CD4-positive, CD25-positive, alpha-beta regulatory T cell (primary cell): ENCODE data around the gene ARHGAP12. TPM values are rescaled to one million over a fixed set of nuclear protein-coding genes. Genes with fewer than 3 reads are reported as not detected.
A peak's percentile ranks its signal among the peaks of the same experiment; 100 is the strongest.
"Not testable (repeated sequence)": the region's sequence is repeated elsewhere in the genome, so short reads cannot be mapped to it uniquely, and the experiment has no call there.

Source experiments
- ATAC-seq, 2 donors: fragments of 150-1000 bp; cut with Tn5 transposase; one replicate each; pipeline ENCODE4 v1.10.0; 2021; ENCODE audit warnings: low read depth in 2 of 2, moderate number of reproducible peaks in 2 of 2, moderate library complexity in 1 of 2
- DNase-seq, 3 donors: peaks; one replicate each; pipeline versions ENCODE4 v3.0.0 to v3.0.0-alpha.2; 2012 to 2022; ENCODE audit warnings: mixed read lengths in 1 of 3
- H3K27ac ChIP-seq: one replicate; pipeline ENCODE4 v1.7.0; 2013; ENCODE audit warnings: mild to moderate bottlenecking, low read length; ENCODE audit not compliant: insufficient read depth, poor library complexity, severe bottlenecking
- H3K27me3 ChIP-seq: one replicate; pipeline ENCODE4 v1.7.0; 2013; ENCODE audit warnings: low read length; ENCODE audit not compliant: control insufficient read depth, insufficient read depth
- H3K36me3 ChIP-seq: one replicate; pipeline ENCODE4 v1.7.0; 2013; ENCODE audit warnings: mild to moderate bottlenecking, low read length, moderate library complexity; ENCODE audit not compliant: control insufficient read depth, insufficient read depth
- H3K4me1 ChIP-seq: 2 replicates; pipeline ENCODE4 v1.7.0; 2013; ENCODE audit warnings: mild to moderate bottlenecking, low read length; ENCODE audit not compliant: insufficient read depth, control insufficient read depth, poor library complexity, severe bottlenecking
- H3K4me3 ChIP-seq: one replicate; pipeline ENCODE4 v1.7.0; 2013; ENCODE audit warnings: low read depth, mild to moderate bottlenecking, low read length, moderate library complexity
- H3K9me3 ChIP-seq, 2 experiments: 1 replicate in 1 of 2; 2 replicates in 1 of 2; pipeline ENCODE4 v1.7.0; 2013; ENCODE audit warnings: low read length in 2 of 2, mild to moderate bottlenecking in 1 of 2, moderate library complexity in 1 of 2; ENCODE audit not compliant: control insufficient read depth in 2 of 2
- H3K27ac Mint-ChIP-seq, 3 donors: one replicate each; pipeline ENCODE4 v1.8.0; 2020 to 2022; ENCODE audit warnings: mild to moderate bottlenecking in 3 of 3, mixed read lengths in 3 of 3, moderate library complexity in 2 of 3
- H3K27me3 Mint-ChIP-seq: one replicate; pipeline ENCODE4 v1.8.0; 2022; ENCODE audit warnings: mild to moderate bottlenecking, mixed read lengths
- H3K36me3 Mint-ChIP-seq: one replicate; pipeline ENCODE4 v1.8.0; 2020; ENCODE audit warnings: mixed read lengths
- H3K4me1 Mint-ChIP-seq, 4 donors: one replicate each; pipeline ENCODE4 v1.8.0; 2020 to 2022; ENCODE audit warnings: mixed read lengths in 4 of 4, mild to moderate bottlenecking in 1 of 4
- H3K4me3 Mint-ChIP-seq, 4 donors: one replicate each; pipeline ENCODE4 v1.8.0; 2020 to 2022; ENCODE audit warnings: mild to moderate bottlenecking in 4 of 4, mixed read lengths in 4 of 4, moderate library complexity in 3 of 4
- H3K9me3 Mint-ChIP-seq, 7 donors: one replicate each; pipeline ENCODE4 v1.8.0; 2020 to 2022; ENCODE audit warnings: mixed read lengths in 7 of 7, mild to moderate bottlenecking in 3 of 7, moderate library complexity in 2 of 7
- polyA plus RNA-seq, 4 donors: library from polyadenylated mRNA; unstranded; fragments of 300-500 nt; fragmentation: Illumina TruSeq; gene quantifications; one replicate each; pipeline ENCODE4 v1.2.3, GENCODE V29; 2021
- total RNA-seq: library from RNA; stranded (reverse); gene quantifications from one replicate; pipeline ENCODE4 v1.2.3, GENCODE V29; 2022

Gene ARHGAP12
- total and polyA plus RNA-seq, 5 donors from 2014 or later: 8.8 to 28.3 (median 11.8) TPM

DNA sequence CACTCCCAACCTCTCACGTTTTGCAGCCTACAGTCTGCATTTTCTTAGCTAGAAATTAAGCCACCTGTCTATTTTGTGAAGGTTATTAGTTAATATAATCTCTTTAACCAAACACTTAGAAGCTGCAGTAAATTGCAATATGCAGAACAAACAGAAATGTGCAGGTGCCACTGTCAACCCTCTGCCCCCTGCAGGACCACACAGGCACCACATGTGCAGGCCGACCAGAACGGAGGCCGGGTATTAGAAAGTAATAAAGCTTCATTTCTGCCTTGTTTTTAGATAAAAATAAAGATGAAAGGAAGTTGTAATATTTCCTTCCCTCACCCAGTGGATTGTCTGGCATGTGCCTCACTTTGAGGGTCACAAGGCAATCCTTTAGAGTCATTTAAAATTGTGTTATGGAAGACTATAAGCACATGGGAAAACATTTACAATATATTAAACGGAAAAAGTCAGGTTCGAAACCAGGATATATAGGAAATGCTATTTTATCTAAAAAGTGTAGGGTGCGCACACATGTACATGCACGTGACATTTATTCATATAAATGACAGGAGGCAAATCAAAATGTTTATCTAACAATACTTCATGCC lies 158.2 kb downstream of the ARHGAP12 start:
- Mint-ChIP-seq H3K9me3 (no peaks in the 10 kb centered on the region), H3K4me1 (peaks cover 0 to 3% (median 0%) of the 10 kb centered on the region in 4 donors), H3K36me3 (no peaks in the 10 kb centered on the region), H3K27ac (no peak overlapping the region), H3K27me3 (no peaks in the 10 kb centered on the region), H3K4me3 (no peak overlapping the region)
- Histone ChIP-seq H3K4me3 (no peak overlapping the region), H3K27me3 (no peaks in the 10 kb centered on the region), H3K9me3 (no peaks in the 10 kb centered on the region), H3K27ac (no peak overlapping the region), H3K4me1 (no peaks in the 10 kb centered on the region), H3K36me3 (no peaks in the 10 kb centered on the region)
- ATAC-seq (peak; percentile 74 to 80), DNase-seq (peak; percentile 38 to 63 (median 56))

DNA sequence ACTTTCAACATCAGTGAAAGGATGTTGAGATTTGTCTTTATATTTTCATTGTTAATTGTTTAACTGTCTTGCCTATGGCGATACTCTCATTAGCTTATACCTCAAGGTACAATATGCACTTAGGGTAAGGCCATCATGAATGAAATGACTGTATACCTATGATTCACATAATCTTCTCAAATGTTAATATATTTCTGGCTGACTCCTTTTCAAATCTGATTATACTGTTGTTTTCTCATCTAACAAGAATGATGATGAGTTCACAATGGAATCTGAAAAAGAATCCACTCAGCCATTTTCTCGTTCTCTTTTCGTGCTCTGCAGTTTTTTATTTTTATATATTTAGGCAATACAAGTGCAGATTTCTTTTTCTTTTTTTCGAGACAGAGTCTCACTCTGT lies 159.1 kb downstream of the ARHGAP12 start:
- peaks cover 0 to 3% (median 0%) of the 10 kb centered on the region in 4 donors for H3K4me1 Mint-ChIP-seq
- Histone ChIP-seq H3K27me3 (no peaks in the 10 kb centered on the region), H3K9me3 (no peaks in the 10 kb centered on the region), H3K27ac (no peak overlapping the region), H3K4me1 (no peaks in the 10 kb centered on the region), H3K4me3 (no peak overlapping the region), H3K36me3 (no peaks in the 10 kb centered on the region)
- no peaks in the 10 kb centered on the region for H3K27me3 Mint-ChIP-seq
- H3K4me3 Mint-ChIP-seq: no peak overlapping the region
- H3K9me3 Mint-ChIP-seq: no peaks in the 10 kb centered on the region
- H3K36me3 Mint-ChIP-seq: no peaks in the 10 kb centered on the region
- ATAC-seq (no peak), DNase-seq (no peak)
- no peak overlapping the region for H3K27ac Mint-ChIP-seq

DNA sequence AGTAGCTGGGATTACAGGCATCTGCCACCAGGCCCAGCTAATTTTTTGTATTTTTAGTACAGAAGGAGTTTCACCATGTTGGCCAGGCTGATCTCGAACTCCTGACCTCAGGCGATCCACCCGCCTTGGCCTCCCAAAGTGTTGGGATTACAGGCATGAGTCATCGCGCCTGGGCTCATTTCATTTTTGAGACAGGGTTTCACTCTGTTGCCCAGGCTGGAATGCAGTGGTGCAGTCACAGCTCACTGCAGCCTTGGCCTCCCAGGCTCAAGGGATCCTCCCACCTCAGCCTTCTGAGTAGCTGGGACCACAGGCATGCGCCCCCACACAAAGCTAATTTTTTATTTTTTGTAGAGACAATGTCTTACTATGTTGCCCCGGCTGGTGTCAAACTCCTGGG lies 159.7 kb downstream of the ARHGAP12 start:
- not testable (repeated sequence) for H3K4me3 ChIP-seq, ATAC-seq, H3K36me3 Mint-ChIP-seq, H3K27me3 ChIP-seq, H3K9me3 Mint-ChIP-seq, H3K27me3 Mint-ChIP-seq, H3K4me1 ChIP-seq, H3K27ac Mint-ChIP-seq, H3K4me1 Mint-ChIP-seq, DNase-seq, H3K4me3 Mint-ChIP-seq, H3K9me3 ChIP-seq, H3K27ac ChIP-seq, H3K36me3 ChIP-seq

DNA sequence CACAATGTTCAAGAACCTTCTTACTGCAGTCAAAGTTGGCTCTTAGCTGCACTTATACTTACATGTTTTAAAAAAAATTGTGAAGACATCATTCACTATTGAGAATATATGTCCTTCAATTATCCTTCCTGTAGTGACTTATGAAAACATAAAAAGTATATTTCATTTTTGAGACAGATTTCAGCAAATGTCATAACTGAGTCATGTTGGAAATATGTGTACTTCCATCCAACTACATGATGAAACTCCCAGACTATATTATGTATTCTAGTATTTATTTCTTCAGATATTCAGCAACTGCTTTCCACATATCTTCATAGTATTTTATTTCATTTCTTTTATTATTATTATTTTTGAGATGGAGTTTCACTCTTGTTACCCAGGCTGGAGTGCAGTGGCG lies 160.2 kb downstream of the ARHGAP12 start:
- no peaks in the 10 kb centered on the region for H3K4me1 ChIP-seq
- DNase-seq (no peak), ATAC-seq (no peak)
- H3K4me1 Mint-ChIP-seq: peaks cover 0 to 3% (median 0%) of the 10 kb centered on the region in 4 donors
- no peak overlapping the region for H3K4me3 ChIP-seq
- peaks cover 0 to 4% (median 0%) of the 10 kb centered on the region in 7 donors for H3K9me3 Mint-ChIP-seq
- no peaks in the 10 kb centered on the region for H3K36me3 ChIP-seq
- H3K27me3 Mint-ChIP-seq: no peaks in the 10 kb centered on the region
- H3K27ac Mint-ChIP-seq: no peak overlapping the region
- H3K9me3 ChIP-seq: no peaks in the 10 kb centered on the region
- H3K27me3 ChIP-seq: no peaks in the 10 kb centered on the region
- H3K27ac ChIP-seq: no peak overlapping the region
- no peak overlapping the region for H3K4me3 Mint-ChIP-seq
- H3K36me3 Mint-ChIP-seq: no peaks in the 10 kb centered on the region

DNA sequence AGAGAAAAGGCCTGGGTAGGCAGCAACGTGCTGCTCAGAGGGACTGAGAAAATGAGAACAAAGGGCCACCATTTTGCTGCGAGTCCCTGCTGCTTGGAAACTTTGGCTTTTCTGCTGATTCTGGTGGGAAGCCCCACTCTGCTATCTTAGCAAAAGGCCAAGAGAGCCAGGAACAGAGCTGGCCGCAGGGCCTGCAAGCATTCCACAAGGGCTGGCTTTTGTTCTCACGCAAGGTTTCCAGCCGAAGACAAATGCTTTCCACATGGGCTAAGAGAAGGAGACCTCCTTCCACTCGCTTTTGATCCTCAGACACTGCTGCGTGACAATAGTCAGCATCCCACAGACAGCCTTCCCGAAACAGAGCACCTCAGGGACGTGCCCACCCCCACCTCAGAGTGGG lies 163.1 kb downstream of the ARHGAP12 start:
- H3K9me3 ChIP-seq: no peaks in the 10 kb centered on the region
- H3K36me3 ChIP-seq: no peaks in the 10 kb centered on the region
- no peaks in the 10 kb centered on the region for H3K36me3 Mint-ChIP-seq
- ATAC-seq (no peak), DNase-seq (no peak)
- no peaks in the 10 kb centered on the region for H3K27me3 ChIP-seq
- peaks cover 0 to 14% (median 5%) of the 10 kb centered on the region in 4 donors for H3K4me1 Mint-ChIP-seq
- no peaks in the 10 kb centered on the region for H3K27me3 Mint-ChIP-seq
- H3K9me3 Mint-ChIP-seq: peaks cover 0 to 4% (median 0%) of the 10 kb centered on the region in 7 donors
- H3K27ac Mint-ChIP-seq: no peak overlapping the region
- H3K4me3 Mint-ChIP-seq: no peak overlapping the region
- no peak overlapping the region for H3K27ac ChIP-seq
- H3K4me3 ChIP-seq: no peak overlapping the region
- peaks cover 6% of the 10 kb centered on the region for H3K4me1 ChIP-seq

DNA sequence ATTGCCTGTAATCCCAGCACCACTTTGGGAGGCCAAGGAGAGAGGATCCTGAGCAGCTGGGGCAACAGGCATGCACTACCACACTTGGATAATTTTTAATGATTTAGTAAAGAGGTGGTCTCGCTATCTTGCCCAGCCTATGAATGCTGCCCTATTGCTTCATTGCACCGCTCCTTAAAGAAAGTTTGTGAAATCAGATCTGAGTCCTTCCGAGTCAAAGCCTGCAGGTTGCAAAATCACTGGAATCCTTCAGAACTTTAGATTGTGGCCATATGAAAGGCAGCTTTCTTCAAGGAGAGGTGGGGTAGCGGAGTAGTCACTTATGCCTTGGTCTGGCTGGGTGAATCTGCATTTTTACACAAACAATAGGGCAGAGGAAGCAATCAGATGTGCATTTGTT lies 166.3 kb downstream of the ARHGAP12 start:
- H3K27me3 Mint-ChIP-seq: no peaks in the 10 kb centered on the region
- Histone ChIP-seq H3K4me1 (peaks cover 18% of the 10 kb centered on the region), H3K27ac (no peak overlapping the region), H3K9me3 (no peaks in the 10 kb centered on the region), H3K36me3 (no peaks in the 10 kb centered on the region), H3K4me3 (no peak overlapping the region), H3K27me3 (no peaks in the 10 kb centered on the region)
- ATAC-seq (no peak), DNase-seq (no peak)
- H3K27ac Mint-ChIP-seq: peak overlapping the region in 1 of 3 donors; percentile 42
- no peak overlapping the region for H3K4me3 Mint-ChIP-seq
- no peaks in the 10 kb centered on the region for H3K36me3 Mint-ChIP-seq
- H3K9me3 Mint-ChIP-seq: peaks cover 0 to 4% (median 0%) of the 10 kb centered on the region in 7 donors
- H3K4me1 Mint-ChIP-seq: peaks cover 0 to 18% (median 14%) of the 10 kb centered on the region in 4 donors

DNA sequence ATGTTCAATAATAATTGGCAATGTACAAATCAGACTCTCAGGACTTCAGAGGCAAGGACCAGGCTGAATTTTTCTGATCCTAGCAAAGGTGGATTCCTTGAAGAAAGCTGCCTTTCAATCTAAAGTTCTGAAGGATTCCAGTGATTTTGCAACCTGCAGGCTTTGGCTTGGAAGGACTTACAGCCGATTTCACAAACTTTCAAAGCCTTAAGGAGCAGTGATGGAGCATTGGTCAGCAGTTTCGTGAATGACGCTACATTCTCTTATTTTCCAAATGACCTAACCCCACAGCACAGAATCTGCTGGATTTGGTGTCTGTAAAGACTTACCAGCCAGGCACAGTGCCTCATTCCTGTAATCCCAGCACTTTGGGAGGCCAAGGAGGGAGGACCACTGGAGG lies 167.5 kb downstream of the ARHGAP12 start:
- Histone ChIP-seq H3K27me3 (no peaks in the 10 kb centered on the region), H3K27ac (peak overlapping the region; percentile 93), H3K9me3 (no peaks in the 10 kb centered on the region), H3K4me1 (peaks cover 18% of the 10 kb centered on the region), H3K36me3 (no peaks in the 10 kb centered on the region), H3K4me3 (peak overlapping the region; percentile 70)
- peak overlapping the region in 3 of 4 donors; percentile 29 to 90 (median 48) for H3K4me3 Mint-ChIP-seq
- no peak for DNase-seq
- ATAC-seq: no peak
- peaks cover 0 to 18% (median 14%) of the 10 kb centered on the region in 4 donors for H3K4me1 Mint-ChIP-seq
- peaks cover 0 to 4% (median 0%) of the 10 kb centered on the region in 7 donors for H3K9me3 Mint-ChIP-seq
- no peaks in the 10 kb centered on the region for H3K36me3 Mint-ChIP-seq
- H3K27ac Mint-ChIP-seq: peak overlapping the region in 2 of 3 donors; percentile 97 to 98
- no peaks in the 10 kb centered on the region for H3K27me3 Mint-ChIP-seq

DNA sequence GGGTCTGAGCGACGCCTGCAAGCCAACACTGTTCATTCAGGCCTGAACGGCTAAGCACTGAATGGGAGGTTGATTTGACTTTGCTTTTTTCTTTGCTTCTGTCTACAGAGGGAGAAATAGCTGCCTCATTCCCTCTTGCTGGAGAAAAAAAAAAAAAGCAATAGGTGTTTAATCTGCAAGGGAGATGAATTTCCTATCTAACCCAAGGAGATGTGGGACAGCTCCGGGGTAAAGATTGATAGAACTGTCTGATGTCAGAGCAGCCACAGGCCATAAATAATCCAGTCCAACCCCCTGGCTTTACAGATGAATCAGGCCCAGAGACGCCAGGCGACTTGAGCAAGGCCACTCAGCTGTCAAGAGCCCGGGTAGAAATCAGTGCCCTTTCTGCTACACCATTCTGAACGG lies 168.0 kb downstream of the ARHGAP12 start:
- Mint-ChIP-seq H3K9me3 (peaks cover 0 to 4% (median 0%) of the 10 kb centered on the region in 7 donors), H3K4me3 (peak overlapping the region; percentile 59 to 90 (median 82)), H3K36me3 (no peaks in the 10 kb centered on the region), H3K4me1 (peaks cover 0 to 18% (median 14%) of the 10 kb centered on the region in 4 donors), H3K27me3 (no peaks in the 10 kb centered on the region), H3K27ac (peak overlapping the region; percentile 67 to 98 (median 97))
- peaks cover 18% of the 10 kb centered on the region for H3K4me1 ChIP-seq
- DNase-seq (no peak), ATAC-seq (peak in 1 of 2 donors; percentile 0)
- H3K36me3 ChIP-seq: no peaks in the 10 kb centered on the region
- H3K27ac ChIP-seq: peak overlapping the region; percentile 93
- H3K27me3 ChIP-seq: no peaks in the 10 kb centered on the region
- H3K4me3 ChIP-seq: peak overlapping the region; percentile 70
- H3K9me3 ChIP-seq: no peaks in the 10 kb centered on the region
